HG03103 (cell line): ENCODE data around the gene TXNDC11.

Experiments
- ATAC-seq: cut with Tn5 transposase; IDR thresholded peaks from one replicate; pipeline ENCODE4 v1.9.1; 2021; ENCODE audit warnings: low read depth; ENCODE audit not compliant: unreplicated experiment

Gene TXNDC11

DNA sequence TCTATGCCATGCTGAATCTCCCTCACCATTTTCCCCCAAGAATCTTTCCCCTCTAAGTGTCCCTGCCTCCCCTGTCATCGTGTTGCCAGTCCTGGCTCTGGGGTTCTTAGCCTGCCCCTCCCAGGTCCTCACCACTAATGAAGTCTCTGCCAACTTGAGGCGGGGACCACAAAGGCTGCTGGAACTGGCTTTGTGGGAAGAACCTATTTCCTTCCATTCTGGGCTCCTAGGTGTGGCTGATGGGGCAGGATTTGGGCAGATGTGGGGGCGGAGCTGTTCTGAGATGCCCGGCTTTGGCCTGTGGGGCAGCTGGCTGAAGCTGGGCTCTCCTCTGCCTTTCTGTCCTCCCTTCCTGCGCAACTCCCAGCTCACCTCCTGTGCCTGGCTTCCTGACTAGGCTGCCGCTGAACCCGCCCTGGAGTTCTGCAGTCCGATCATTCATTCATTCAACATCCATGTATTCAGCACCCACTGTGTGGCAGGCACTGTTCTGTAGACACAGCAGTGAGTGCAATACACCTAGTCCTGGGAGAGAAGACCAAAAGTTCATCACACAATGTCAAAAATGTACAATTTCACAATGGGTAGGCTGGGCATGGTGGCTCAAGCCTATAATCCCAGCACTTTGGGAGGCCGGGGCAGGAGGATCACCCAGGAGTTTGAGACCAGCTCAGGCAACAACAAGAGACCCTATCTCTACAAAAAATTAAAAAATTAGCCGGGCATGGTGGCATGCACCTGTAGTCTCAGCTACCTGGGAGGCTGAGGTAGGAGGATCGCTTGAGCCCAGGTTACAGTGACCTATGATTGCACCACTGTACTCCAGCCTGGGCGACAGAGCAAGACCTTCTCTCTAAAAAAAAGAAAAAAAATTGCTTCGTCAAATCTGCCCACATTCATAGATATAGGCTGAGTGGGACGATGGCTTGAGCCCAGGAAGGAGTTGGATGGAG, 76.3 kb downstream of the TXNDC11 start:
- no peak for ATAC-seq

DNA sequence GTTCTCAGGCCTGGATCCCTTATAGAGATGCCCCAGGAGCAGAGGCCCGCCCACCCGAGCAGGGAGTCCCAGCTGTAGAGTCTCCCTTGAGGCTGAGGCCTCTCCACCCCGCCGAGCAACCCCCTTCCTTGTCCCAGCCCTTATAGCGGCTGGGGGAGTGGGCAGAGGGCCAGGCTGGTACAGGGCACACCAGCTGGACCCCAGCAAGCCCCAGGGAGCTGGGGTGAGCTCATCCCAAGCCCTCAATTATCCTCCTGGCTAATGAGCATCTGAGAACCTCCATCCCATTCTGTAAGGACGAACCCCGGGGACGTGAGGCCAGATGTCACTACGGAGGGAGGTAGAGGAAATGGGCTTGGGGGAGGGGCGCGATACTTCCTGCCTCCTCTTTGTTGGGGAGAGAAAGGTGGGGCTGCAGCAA, 77.6 kb downstream of the TXNDC11 start:
- ATAC-seq, result no peak

DNA sequence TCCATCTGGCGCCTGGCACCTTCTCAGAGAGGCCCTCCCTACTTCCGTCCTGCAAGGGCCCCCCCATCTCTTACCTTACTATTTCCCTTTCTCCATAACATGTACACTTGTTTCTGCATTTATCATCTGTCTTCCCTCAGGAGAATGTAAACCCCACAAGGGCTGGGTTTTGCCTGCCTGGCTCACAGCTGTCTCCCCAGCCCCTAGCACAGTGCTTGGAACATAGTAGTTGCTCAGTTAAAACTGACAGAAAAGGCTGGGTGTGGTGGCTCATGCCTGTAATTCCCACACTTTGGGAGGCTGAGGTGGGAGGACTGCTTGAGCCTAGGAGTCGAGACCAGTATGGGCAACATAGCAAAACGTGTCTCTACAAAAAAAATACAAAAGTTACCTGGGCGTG, 80.1 kb downstream of the TXNDC11 start:
- ATAC-seq, result no peak

DNA sequence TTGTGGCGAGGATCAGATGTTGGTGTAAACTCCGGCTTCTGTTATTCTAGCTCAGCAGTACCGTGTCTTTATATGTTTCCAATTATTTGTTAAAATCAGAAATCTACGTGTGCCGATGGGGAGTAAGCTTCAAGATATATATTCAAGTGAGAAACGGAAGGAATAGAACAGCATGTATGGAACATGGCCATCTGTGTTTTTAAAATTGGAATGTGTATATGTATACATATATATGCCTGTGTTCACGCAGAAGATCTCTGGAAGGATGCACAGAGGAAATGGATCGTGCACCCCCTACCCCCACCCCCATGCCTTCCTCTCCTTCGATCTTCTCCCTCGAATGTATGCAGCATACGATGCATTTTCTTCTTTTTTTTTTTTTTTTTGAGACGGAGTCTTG, 82.1 kb downstream of the TXNDC11 start:
- no peak for ATAC-seq

DNA sequence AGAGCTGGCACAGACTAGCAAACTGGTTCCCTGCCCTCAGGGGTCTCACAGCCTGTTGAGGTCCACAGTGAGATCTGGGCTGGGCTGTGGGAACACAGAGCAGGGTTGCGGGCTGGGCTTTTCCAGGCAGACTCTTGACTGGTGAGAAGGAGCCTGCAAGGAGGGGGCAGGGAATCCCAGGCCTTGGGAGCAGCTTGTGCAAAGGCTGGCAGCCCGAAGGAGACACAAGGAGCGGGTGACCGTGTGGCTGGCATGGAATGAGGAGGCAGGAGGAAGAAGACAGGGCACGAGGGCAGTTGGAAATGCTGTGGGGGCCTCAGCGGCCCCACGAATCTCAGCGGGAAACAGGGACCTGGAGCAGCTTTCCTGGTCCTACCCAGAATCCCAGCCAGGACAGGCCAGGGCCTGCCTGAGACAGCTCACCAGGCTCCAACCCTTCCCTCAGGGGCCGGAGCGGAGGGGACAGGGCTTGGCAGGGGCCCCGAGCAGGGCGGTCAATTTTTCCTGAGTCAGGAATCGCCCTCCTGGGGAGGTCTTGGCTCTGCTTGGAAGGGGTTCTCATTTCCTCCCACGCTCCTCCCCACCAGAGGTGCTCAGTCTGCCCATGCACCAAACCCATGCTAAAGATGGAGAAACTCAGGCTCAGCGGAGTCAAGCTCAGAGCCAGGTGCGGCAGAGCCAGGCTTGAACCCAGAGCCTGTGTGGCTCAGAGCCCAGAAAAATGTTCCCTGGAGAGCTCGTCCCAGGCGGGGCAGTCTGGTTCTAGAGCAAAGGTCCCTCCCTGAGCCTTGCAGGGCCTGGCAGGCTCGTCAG, 83.6 kb downstream of the TXNDC11 start:
- no peak for ATAC-seq

DNA sequence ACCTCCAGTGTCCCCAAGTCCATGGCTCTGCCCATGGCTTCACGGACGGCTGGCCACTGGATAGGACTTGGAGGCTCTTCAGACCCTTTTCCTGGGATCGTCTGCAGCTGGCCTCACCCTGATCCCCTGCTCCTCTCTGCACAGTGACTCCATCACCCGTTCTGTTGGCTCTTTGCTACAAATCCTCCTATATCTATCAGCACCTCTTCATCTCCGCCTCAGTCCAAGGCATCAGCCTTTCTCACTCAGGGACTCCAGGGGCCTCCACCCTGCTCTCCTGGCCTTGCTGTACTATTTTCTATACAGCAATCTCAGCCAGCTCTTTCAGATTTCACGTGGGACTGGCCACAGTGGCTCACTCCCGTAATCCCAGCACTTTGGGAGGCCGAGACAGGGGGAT, 85.1 kb downstream of the TXNDC11 start:
- ATAC-seq, result no peak

DNA sequence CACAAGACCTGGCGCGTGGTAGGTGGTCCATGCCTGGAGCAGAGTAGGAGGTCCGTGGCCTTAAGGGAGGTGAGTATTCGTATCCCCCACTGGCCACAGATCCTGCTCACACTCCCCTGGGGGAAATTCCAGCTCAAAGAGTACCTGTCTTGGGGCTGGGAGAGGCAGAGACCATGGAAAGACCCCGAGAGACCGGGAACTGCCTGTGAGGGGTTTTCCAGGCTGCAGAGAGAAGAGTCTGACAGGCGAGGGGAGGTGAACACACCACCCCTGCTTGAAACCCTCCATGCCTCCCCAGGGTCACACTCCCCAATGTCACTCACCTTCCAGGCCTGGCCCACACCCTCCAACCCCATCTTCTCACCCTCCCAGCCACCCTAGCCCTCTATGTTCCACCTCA, 87.0 kb downstream of the TXNDC11 start:
- ATAC-seq, result no peak

DNA sequence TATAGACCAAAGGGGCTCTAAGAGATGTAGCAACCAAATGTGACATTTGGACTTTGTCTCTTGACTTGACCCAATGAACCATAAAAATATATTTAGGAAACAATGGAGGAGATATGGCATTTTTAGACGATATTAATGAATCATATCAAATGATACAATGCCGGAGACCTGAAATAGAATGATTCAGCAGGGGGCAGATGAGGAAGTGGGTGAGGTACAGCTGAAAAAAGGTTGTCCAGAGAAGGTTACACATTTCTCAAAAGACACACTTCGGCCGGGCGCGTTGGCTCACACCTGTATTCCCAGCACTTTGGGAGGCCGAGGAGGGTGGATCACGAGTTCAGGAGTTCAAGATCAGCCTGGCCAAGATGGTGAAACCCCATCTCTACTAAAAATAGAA, 90.9 kb downstream of the TXNDC11 start:
- ATAC-seq, result no peak

DNA sequence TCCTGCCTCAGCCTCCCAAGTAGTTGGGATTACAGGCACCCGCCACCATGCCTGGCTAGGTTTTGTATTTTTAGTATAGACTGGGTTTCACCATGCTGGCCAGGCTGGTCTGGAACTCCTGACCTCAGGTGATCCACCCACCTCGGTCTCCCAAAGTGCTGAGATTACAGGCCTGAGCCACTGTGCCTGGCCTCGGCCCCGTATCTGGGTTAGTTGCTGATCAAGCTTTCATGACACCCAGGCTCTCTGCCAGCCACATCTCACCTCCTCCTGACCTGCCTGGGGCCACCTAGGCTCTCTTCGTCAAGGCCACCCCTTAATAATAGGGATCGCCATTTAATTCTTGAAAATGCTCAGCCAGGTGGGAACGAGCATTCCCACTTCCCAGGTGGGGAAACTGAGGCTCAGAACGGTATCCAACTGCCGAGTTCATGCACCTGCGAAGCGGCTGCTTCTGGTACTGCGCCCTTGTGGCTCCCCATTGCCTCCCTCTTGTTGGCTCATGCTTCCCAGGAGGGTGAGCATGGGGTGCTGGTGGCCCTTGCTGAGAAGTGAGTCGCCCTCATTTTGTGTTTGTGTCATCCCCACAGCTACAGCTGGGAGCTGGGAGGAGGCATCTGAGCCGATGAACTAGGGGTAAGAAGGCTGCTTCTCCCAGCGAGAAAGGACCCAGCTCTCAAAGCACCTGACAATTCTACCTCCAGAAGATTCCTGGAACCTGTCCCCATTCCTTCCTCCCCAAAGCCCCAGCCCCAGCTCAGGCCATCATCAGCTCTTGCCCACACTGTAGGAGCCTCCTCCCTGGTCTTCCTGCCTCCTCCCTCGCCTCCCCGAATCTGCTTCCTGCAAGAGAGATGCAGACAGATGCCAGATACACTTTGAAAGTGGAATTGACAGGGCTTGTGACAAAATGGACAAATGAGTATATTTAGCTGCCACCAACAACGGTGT, 91.7 kb downstream of the TXNDC11 start:
- ATAC-seq, result no peak

DNA sequence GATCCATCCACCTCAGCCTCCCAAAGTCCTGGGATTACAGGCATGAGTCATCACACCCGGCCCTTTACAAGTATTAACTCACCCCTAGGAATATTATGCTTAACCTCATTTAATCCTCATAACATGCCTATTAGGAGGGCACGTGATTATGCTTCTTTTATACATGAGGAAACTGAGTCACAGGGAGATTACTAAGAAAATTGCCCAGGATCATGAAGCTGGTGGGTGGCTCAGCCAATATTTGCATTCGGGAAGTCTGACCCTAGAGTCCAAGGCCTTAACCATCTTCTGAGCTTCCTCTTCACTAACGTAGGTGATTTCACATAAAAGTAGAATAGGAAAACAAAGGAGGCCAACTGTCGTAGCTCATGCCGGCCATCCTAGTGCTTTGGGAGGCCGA, 93.4 kb downstream of the TXNDC11 start:
- no peak for ATAC-seq

DNA sequence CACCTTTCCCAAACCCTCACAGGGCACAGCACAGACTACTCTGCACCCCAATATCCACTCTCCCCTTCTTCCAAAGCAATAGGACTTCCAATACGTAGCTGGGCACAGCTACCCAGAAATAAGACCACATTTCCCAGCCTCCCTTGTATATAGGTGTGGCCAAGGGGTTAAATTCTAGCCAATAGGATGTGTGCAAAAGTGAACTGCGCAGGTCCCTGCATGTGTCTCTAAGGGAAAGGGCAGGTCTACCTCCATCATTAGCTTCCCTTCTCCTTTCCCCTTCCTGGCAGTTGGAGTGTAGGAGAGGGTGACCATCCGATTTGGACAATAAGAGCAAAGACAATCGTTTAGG, 99.9 kb downstream of the TXNDC11 start:
- ATAC-seq, result no peak

DNA sequence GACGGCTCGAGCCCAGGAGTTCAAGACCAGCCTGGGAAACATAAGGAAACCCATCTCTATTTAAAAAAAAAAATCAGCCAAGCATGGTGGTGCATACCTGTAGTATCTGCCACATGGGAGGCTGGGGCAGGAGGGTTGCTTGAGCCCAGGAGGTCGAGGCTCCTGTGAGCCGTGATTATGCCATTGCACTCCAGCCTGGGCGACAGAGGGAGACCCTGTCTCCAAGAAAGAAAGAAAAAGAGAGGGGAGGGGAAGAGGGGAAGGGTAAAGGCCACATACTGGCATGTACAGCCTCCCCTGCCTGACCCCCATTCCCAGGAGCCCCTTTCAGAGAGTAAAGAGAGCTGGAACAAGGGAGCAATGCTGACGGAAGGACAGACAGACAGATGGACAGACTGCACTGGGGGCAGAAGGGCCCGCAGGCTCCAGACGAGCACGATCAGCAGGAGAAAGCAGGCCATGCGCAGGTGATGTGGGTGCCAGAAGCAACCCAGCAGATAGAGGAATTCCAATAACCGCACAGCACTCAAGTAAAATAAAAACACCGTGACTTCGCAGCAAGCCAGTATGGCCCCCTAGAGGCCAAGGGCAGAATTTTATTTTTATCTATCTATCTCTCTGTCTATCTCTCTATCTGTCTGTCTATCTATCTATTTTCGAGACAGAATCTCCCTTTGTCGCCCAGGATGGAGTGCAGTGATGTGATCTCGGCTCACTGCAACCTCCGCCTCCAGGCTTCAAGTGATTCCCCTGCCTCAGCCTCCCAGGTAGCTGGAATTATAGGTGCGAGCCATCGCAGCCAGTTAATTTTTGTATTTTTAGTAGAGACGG, 101.5 kb downstream of the TXNDC11 start:
- ATAC-seq, result no peak

DNA sequence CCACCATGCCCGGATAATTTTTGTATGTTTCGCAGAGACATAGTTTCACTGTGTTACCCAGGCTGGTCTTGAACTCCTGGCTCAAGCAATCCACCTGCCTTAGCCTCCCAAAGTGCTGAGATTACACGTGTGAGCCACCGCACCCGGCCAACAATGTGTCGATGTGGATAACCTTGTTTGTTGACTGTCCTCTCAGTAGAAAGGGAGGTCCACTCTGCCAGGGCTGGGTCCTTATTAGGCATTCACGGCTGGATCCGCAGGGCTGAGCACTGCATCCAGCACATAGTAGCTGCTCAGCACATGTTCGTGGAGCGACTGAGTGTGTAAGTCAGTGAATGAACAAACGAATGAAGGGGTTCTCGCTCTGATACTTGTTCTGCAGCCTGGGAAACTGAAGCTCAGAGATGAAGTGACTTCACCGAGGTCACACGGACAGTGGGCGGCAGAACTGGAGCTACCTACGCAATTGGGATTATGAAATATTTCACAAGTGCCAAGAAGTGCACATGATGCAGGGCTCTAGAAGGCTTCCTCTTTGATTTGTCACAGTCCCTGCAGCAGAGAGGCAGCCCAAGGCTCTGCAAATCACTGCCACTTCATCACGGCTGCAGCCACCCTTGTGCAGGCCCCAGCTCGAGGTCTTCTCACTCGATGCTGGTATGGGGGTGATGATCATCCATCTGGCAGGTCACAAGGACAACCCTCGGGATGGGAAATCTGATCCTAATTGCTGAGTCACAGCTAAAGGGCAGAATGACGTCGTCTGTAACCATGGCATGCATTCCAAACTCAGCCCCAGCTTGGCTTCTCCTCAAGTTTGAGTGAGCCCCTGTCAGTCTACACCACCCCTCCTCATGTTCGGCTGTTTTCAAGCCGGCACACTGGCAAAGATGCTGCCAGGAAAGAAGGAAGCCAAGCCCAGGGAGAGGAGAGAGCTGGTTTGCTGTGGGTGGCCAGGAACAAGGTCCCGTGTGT, 102.4 kb downstream of the TXNDC11 start:
- ATAC-seq, result no peak

DNA sequence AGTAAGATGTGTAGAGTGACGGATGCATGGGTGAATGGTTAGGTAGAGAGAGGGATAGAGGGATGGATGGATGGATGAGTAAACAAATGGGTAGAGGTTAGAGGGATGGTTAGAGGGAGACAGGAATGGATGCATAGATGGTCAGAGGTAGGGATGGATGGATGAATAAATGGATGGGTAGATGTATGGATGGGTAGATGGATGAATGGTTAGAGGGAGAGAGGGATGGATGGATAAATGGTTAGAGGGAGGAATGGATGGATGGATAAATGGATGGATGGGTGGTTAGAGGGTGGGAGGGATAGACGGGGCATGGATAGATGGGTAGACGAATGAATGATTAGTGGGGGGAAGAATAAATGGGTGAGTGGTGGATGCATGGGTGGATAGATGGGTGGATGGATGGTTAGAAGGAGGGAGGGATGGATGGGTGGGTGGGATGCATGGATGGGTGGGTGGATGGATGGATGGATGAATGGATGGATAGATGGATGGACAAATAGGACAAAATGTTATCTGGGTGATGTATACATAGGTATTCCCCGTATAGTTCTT, 103.6 kb downstream of the TXNDC11 start:
- ATAC-seq, result no peak

DNA sequence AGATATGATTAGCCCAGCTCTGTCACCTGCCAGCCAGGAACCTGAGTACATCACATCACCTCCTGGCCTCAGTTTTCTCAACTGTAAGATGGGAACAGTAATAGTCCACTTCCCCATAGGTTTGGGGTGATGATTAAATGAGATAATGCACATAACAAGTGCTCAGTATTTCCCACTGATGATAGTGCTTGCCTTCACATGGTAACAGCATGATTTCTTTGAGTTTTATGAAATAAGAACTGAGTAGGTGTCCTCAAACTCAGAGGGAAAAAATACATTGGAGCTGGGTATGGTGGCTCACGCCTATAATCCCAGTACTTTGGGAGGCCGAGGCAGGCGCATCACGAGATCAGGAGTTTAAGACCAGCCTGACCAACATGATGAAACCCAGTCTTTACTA, 104.5 kb downstream of the TXNDC11 start:
- no peak for ATAC-seq

DNA sequence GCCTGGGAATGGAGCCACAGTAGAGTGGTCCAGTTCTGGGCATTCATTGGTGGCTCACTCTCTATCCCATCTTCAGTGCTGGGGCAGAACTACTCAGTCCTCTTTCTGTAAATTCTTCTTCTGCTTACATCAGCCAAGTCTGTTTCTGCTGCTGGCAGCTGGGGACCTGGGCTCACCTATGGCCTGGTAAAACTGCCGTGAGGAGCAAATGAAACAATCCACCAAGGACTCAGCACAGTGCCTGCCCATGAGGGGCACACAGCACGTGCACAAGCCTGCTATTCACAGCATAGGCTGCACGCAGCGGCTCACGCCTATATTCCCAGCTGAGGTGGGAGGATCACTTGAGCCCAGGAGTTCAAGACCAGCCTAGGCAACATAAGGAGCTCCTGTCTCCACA, 105.3 kb downstream of the TXNDC11 start:
- no peak for ATAC-seq

DNA sequence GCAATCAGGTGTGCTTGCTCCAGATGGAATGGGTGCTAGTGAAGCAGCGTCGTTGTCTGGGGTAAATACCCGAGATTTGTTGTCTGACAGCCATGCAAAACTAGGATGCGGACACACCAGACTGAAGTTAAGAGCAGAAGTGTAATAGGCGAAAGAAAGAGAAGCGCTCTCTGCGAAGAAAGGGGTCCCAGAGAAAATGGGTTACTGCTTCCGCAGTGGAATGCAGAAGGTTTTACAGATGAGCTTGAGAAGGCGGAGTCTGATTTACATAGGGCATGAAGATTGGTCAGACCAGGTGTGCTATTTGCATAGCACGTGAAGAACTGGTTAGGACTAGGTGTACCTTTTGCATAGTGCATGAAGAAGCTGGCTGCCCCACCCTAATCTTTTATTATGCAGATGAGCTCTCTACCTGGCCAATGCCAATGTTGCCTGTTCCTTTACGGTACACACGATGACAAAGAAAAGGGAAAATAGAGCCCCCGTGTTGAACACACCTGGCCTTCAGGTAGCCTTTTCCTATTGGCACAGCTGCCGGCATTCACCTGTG, 106.4 kb downstream of the TXNDC11 start:
- no peak for ATAC-seq

DNA sequence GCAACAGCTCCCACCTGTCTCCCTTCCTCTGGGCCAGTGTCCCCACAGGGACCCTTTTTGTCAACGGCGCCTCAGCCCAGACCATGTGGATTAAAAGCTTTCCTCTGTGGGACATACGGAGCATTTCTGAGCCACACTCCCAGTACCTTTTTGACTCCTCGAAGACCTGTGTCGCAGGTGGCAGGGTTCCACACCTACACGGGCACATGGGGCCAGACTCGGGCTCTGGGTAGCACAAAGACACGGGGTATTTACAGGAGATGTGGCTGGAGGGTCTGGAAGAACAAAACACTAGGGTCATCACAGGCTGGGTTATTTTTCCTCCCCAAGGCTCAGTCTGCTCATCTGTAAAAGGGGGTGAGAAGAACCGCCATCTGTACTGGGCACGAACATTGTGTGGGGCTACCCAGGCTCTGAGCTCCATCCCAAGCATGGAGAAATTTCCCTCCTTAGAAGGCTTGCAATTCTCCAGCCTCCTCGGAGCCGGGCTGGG, 106.9 kb downstream of the TXNDC11 start:
- ATAC-seq, result no peak
